Liver (tissue), 3 donors: ENCODE results near the gene PREPL.

Experiments
- FOXA1 ChIP-seq: IDR thresholded peaks from 2 replicates; pipeline ENCODE4 v1.6.1; 2016; ENCODE audit warnings: antibody characterized with exemption
- GABPA ChIP-seq, 2 donors: IDR thresholded peaks in 1 of 2; conservative IDR thresholded peaks in 1 of 2; 2 replicates each; pipeline ENCODE4 v1.6.1; 2016; ENCODE audit warnings: antibody characterized with exemption in 2 of 2, mild to moderate bottlenecking in 1 of 2, moderate library complexity in 1 of 2
- JUND ChIP-seq, 2 donors: IDR thresholded peaks; 2 replicates each; pipeline ENCODE4 v1.6.1; 2016; ENCODE audit warnings: antibody characterized with exemption in 2 of 2
- RAD21 ChIP-seq, 2 donors: IDR thresholded peaks; 2 replicates each; pipeline ENCODE4 v1.6.1; 2016; ENCODE audit warnings: antibody characterized with exemption in 2 of 2, mild to moderate bottlenecking in 2 of 2
- SP1 ChIP-seq: IDR thresholded peaks from 2 replicates; pipeline ENCODE4 v1.6.1; 2018; ENCODE audit warnings: antibody characterized with exemption, mild to moderate bottlenecking
- YY1 ChIP-seq: IDR thresholded peaks from 2 replicates; pipeline ENCODE4 v1.6.1; 2016; ENCODE audit warnings: antibody characterized with exemption, mild to moderate bottlenecking
- TF ChIP-seq, protein P1 (sequence below): fragments of 150-350 bp; IDR thresholded peaks from 2 replicates; pipeline ENCODE4 v1.5.1; 2017; ENCODE audit warnings: improper control_type of control experiment, low read depth, low read length; ENCODE audit not compliant: missing input control
- TF ChIP-seq, protein P2 (sequence below): IDR thresholded peaks from 2 replicates; pipeline ENCODE4 v1.6.1; 2016; ENCODE audit warnings: antibody characterized with exemption
- TF ChIP-seq, protein P3 (sequence below): IDR thresholded peaks from 2 replicates; pipeline ENCODE4 v1.6.1; 2016; ENCODE audit warnings: antibody characterized with exemption, mild to moderate bottlenecking
- TF ChIP-seq, protein P4 (sequence below): IDR thresholded peaks from 2 replicates; pipeline ENCODE4 v1.6.1; 2016; ENCODE audit warnings: antibody characterized with exemption
- TF ChIP-seq, protein P5 (sequence below): IDR thresholded peaks from 2 replicates; pipeline ENCODE4 v1.6.1; 2016; ENCODE audit warnings: antibody characterized with exemption
- donor health status: healthy.
- donor health status: healthy.

DNA sequence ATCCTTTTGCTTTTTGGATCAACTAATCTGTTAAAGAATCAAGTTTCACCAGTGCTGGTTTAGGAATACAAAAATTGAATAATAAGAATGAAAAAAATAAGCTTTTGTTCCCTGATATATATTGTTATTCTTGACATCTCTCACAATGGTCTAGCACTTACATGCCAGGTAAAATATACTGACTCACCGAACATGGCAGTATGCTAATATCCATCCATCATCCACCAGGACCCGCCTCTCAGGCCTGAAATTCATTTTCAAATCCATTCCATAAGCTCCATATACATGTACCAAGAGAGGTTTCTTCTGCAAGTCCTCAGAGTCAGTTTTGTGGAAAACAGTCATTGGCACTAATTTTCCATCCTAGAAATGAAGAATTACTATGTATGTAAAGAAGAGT, 32.5 kb downstream of the PREPL start:
- no peak for TF ChIP-seq FOXA1
- TF ChIP-seq, protein P1, sequence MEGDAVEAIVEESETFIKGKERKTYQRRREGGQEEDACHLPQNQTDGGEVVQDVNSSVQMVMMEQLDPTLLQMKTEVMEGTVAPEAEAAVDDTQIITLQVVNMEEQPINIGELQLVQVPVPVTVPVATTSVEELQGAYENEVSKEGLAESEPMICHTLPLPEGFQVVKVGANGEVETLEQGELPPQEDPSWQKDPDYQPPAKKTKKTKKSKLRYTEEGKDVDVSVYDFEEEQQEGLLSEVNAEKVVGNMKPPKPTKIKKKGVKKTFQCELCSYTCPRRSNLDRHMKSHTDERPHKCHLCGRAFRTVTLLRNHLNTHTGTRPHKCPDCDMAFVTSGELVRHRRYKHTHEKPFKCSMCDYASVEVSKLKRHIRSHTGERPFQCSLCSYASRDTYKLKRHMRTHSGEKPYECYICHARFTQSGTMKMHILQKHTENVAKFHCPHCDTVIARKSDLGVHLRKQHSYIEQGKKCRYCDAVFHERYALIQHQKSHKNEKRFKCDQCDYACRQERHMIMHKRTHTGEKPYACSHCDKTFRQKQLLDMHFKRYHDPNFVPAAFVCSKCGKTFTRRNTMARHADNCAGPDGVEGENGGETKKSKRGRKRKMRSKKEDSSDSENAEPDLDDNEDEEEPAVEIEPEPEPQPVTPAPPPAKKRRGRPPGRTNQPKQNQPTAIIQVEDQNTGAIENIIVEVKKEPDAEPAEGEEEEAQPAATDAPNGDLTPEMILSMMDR = no peak
- TF ChIP-seq, protein P2, sequence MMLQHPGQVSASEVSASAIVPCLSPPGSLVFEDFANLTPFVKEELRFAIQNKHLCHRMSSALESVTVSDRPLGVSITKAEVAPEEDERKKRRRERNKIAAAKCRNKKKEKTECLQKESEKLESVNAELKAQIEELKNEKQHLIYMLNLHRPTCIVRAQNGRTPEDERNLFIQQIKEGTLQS = no peak
- no peak for TF ChIP-seq YY1
- TF ChIP-seq, protein P3, sequence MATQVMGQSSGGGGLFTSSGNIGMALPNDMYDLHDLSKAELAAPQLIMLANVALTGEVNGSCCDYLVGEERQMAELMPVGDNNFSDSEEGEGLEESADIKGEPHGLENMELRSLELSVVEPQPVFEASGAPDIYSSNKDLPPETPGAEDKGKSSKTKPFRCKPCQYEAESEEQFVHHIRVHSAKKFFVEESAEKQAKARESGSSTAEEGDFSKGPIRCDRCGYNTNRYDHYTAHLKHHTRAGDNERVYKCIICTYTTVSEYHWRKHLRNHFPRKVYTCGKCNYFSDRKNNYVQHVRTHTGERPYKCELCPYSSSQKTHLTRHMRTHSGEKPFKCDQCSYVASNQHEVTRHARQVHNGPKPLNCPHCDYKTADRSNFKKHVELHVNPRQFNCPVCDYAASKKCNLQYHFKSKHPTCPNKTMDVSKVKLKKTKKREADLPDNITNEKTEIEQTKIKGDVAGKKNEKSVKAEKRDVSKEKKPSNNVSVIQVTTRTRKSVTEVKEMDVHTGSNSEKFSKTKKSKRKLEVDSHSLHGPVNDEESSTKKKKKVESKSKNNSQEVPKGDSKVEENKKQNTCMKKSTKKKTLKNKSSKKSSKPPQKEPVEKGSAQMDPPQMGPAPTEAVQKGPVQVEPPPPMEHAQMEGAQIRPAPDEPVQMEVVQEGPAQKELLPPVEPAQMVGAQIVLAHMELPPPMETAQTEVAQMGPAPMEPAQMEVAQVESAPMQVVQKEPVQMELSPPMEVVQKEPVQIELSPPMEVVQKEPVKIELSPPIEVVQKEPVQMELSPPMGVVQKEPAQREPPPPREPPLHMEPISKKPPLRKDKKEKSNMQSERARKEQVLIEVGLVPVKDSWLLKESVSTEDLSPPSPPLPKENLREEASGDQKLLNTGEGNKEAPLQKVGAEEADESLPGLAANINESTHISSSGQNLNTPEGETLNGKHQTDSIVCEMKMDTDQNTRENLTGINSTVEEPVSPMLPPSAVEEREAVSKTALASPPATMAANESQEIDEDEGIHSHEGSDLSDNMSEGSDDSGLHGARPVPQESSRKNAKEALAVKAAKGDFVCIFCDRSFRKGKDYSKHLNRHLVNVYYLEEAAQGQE = no peak
- TF ChIP-seq, protein P4, sequence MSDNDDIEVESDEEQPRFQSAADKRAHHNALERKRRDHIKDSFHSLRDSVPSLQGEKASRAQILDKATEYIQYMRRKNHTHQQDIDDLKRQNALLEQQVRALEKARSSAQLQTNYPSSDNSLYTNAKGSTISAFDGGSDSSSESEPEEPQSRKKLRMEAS = no peak
- TF ChIP-seq GABPA (IDR thresholded peaks at IDR 0.05 in 1 of 2, conservative IDR thresholded peaks at IDR 0.05 in 1 of 2) = no peak
- TF ChIP-seq RAD21 (IDR thresholded peaks at IDR 0.05) = no peak
- TF ChIP-seq JUND (IDR thresholded peaks at IDR 0.05) = no peak
- TF ChIP-seq, protein P5, sequence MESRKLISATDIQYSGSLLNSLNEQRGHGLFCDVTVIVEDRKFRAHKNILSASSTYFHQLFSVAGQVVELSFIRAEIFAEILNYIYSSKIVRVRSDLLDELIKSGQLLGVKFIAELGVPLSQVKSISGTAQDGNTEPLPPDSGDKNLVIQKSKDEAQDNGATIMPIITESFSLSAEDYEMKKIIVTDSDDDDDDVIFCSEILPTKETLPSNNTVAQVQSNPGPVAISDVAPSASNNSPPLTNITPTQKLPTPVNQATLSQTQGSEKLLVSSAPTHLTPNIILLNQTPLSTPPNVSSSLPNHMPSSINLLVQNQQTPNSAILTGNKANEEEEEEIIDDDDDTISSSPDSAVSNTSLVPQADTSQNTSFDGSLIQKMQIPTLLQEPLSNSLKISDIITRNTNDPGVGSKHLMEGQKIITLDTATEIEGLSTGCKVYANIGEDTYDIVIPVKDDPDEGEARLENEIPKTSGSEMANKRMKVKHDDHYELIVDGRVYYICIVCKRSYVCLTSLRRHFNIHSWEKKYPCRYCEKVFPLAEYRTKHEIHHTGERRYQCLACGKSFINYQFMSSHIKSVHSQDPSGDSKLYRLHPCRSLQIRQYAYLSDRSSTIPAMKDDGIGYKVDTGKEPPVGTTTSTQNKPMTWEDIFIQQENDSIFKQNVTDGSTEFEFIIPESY = no peak
- no peak for TF ChIP-seq SP1
